ENCODE data around the gene UBE2V1.

DNA sequence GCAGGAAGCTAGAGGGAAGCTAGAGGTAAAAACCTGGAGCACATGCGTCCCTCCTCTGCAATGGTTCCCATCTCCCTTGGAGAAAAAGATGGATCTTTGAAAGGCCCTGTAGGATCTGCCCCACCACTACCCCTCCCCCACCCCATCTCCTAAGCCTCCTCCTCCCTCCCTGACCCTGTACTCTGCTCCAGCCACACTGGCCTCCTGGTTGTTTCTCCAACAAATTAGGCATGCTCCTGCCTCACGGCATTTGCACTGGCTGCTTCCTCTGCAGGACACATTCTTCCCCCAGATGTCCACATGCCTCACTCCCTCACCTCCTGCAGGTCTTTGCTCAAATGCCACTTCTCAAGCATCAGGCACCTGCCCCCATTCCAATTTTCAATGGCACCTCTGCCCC is 45.5 kb downstream of the UBE2V1 start:
- TF ChIP-seq, protein P1, sequence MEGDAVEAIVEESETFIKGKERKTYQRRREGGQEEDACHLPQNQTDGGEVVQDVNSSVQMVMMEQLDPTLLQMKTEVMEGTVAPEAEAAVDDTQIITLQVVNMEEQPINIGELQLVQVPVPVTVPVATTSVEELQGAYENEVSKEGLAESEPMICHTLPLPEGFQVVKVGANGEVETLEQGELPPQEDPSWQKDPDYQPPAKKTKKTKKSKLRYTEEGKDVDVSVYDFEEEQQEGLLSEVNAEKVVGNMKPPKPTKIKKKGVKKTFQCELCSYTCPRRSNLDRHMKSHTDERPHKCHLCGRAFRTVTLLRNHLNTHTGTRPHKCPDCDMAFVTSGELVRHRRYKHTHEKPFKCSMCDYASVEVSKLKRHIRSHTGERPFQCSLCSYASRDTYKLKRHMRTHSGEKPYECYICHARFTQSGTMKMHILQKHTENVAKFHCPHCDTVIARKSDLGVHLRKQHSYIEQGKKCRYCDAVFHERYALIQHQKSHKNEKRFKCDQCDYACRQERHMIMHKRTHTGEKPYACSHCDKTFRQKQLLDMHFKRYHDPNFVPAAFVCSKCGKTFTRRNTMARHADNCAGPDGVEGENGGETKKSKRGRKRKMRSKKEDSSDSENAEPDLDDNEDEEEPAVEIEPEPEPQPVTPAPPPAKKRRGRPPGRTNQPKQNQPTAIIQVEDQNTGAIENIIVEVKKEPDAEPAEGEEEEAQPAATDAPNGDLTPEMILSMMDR (IDR thresholded peaks at IDR 0.05) = no peak
- TF ChIP-seq, protein P2, sequence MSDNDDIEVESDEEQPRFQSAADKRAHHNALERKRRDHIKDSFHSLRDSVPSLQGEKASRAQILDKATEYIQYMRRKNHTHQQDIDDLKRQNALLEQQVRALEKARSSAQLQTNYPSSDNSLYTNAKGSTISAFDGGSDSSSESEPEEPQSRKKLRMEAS (IDR thresholded peaks at IDR 0.05; ENCODE audit: low read depth) = no peak
- TF ChIP-seq POLR2AphosphoS5 (IDR thresholded peaks at IDR 0.05; ENCODE audit: low read depth, low read length) (no peak), EP300 (IDR thresholded peaks at IDR 0.05; ENCODE audit: borderline replicate concordance in 1 of 2, low read depth in 1 of 2, low read length in 1 of 2) (no peak), YY1 (IDR thresholded peaks at IDR 0.05; ENCODE audit: low read depth) (no peak)
- TF ChIP-seq, protein P3, sequence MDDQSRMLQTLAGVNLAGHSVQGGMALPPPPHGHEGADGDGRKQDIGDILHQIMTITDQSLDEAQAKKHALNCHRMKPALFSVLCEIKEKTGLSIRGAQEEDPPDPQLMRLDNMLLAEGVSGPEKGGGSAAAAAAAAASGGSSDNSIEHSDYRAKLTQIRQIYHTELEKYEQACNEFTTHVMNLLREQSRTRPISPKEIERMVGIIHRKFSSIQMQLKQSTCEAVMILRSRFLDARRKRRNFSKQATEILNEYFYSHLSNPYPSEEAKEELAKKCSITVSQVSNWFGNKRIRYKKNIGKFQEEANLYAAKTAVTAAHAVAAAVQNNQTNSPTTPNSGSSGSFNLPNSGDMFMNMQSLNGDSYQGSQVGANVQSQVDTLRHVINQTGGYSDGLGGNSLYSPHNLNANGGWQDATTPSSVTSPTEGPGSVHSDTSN (IDR thresholded peaks at IDR 0.05) = no peak

Data from SK-N-SH (cell line).